Measurements from ENCODE around the gene ING4. TPM values are rescaled to one million over a fixed set of nuclear protein-coding genes. Genes with fewer than 3 reads are reported as not detected.

Gene ING4
- total and polyA plus RNA-seq, 2 of the 13 experiments (the other 11 are each of a cell fraction or from before 2014, with no cell fraction given), result 14.4 to 32.4 TPM

GRCh38 chr12:6688999-6689882 lies 26.3 kb upstream of the ING4 start, which contains the start of gene ZNF384 (continued):
- peak; percentile 74 for TF ChIP-seq AGO1 (IDR thresholded peaks at IDR 0.05; ENCODE audit: low read depth, low read length, poor library complexity, severe bottlenecking)
- TF ChIP-seq NCOA1 (CRISPR knock-in tag; IDR thresholded peaks at IDR 0.05), result no peak
- peak; percentile 81 for TF ChIP-seq SP4 (CRISPR knock-in tag; IDR thresholded peaks at IDR 0.05)
- no peak for TF ChIP-seq ZMYM3 (CRISPR knock-in tag; IDR thresholded peaks at IDR 0.05)
- TF ChIP-seq GATAD2A (CRISPR knock-in tag; IDR thresholded peaks at IDR 0.05), result no peak
- TF ChIP-seq ZNF672 (CRISPR knock-in tag; IDR thresholded peaks at IDR 0.05), result no peak
- TF ChIP-seq ZNF124 (CRISPR knock-in tag; IDR thresholded peaks at IDR 0.05), result no peak
- 0 out of 2 replicates have a peak, but pooled peaks have one; percentile 30 for TF ChIP-seq ZNF335 (CRISPR knock-in tag; IDR thresholded peaks at IDR 0.05)
- peak; percentile 80 for TF ChIP-seq POLR2AphosphoS5 (IDR thresholded peaks at IDR 0.05; ENCODE audit: low read depth, low read length)
- TF ChIP-seq STAT5B (CRISPR knock-in tag; IDR thresholded peaks at IDR 0.05), result no peak
- no peak for TF ChIP-seq ZNF703 (CRISPR knock-in tag; IDR thresholded peaks at IDR 0.05; ENCODE audit: borderline replicate concordance)
- TF ChIP-seq ZFP82 (CRISPR knock-in tag; IDR thresholded peaks at IDR 0.05; ENCODE audit: borderline replicate concordance), result no peak; the same call in 1 of the 2 replicates
- TF ChIP-seq ZBTB25 (CRISPR knock-in tag; IDR thresholded peaks at IDR 0.05), result peak; percentile 96
- peak; percentile 95 for TF ChIP-seq HNRNPLL (IDR thresholded peaks at IDR 0.05; ENCODE audit: low read depth, low read length, poor library complexity, severe bottlenecking)
- TF ChIP-seq ATF1 (CRISPR knock-in tag; IDR thresholded peaks at IDR 0.05), result peak; percentile 97
- TF ChIP-seq AFF4 (CRISPR knock-in tag; IDR thresholded peaks at IDR 0.05), result no peak
- TF ChIP-seq CEBPB (IDR thresholded peaks at IDR 0.05; ENCODE audit: borderline replicate concordance, low read depth, low read length), result no peak
- no peak for TF ChIP-seq MLXIP (CRISPR knock-in tag; IDR thresholded peaks at IDR 0.05; ENCODE audit: borderline replicate concordance)
- TF ChIP-seq GPN1 (CRISPR knock-in tag; IDR thresholded peaks at IDR 0.05; ENCODE audit: borderline replicate concordance), result no peak
- peak; percentile 98 for TF ChIP-seq ELF4 (CRISPR knock-in tag; IDR thresholded peaks at IDR 0.05; ENCODE audit: borderline replicate concordance)
- TF ChIP-seq SRY (CRISPR knock-in tag; IDR thresholded peaks at IDR 0.05), result peak; percentile 57; the same call in 1 of the 2 replicates
- TF ChIP-seq RBAK (CRISPR knock-in tag; IDR thresholded peaks at IDR 0.05), result no peak
